ENCODE data around the gene PLEKHA4. TPM values are rescaled to one million over a fixed set of nuclear protein-coding genes. Genes with fewer than 3 reads are reported as not detected.
"Not testable (repeated sequence)": the region's sequence is repeated elsewhere in the genome, so short reads cannot be mapped to it uniquely, and the experiment has no call there.

PLEKHA4 gene
- polyA plus RNA-seq, 1 donor (not counting 4 experiments of a cell fraction or from before 2014, with no cell fraction given): 1.8 TPM

GRCh38 chr19:48877855-48878195 is 9.4 kb upstream of the PLEKHA4 start:
- no peak overlapping the region for H3K27ac ChIP-seq (ENCODE audit: control insufficient read depth, insufficient read depth, low read length)
- H3K9me3 ChIP-seq (ENCODE audit: control insufficient read depth, low read depth, low read length): no peaks in the 10 kb centered on the region
- TF ChIP-seq CTCF (optimal IDR thresholded peaks at IDR 0.05 in 1 of 3, IDR thresholded peaks at IDR 0.05 in 1 of 3, conservative IDR thresholded peaks at IDR 0.05 in 1 of 3; ENCODE audit: extremely low read depth in 1 of 3, insufficient read depth in 2 of 3, low read length in 3 of 3): no peak
- TF ChIP-seq EZH2 (IDR thresholded peaks at IDR 0.05; ENCODE audit: low read length): no peak
- H3K4me2 ChIP-seq (ENCODE audit: control insufficient read depth, extremely low read depth, insufficient read depth, low read depth, low read length): no peak overlapping the region
- no peak overlapping the region for H3K4me3 ChIP-seq (ENCODE audit: control insufficient read depth in 2 of 3, extremely low read depth in 1 of 3, insufficient read depth in 2 of 3, low read depth in 1 of 3, low read length in 3 of 3)
- no peak for FAIRE-seq
- peaks cover 2% of the 10 kb centered on the region for H3K9me1 ChIP-seq (ENCODE audit: control insufficient read depth, extremely low read depth, insufficient read depth, low read length)
- dilution Hi-C loops (cut with MboI; ENCODE audit: extremely low pct_ligation_motif_present, low sequenced_read_pairs): no loop called here
- no peak overlapping the region for H3K9ac ChIP-seq (ENCODE audit: control insufficient read depth, extremely low read depth, insufficient read depth, low read length)
- peaks cover 15% of the 10 kb centered on the region for H4K20me1 ChIP-seq (ENCODE audit: control insufficient read depth, extremely low read depth, insufficient read depth, low read length)
- H3K36me3 ChIP-seq (ENCODE audit: control insufficient read depth in 2 of 2, extremely low read depth in 1 of 2, insufficient read depth in 2 of 2, low read length in 2 of 2): peaks cover 22 to 27% of the 10 kb centered on the region in 2 experiments
- peaks cover 8% of the 10 kb centered on the region for H3K4me1 ChIP-seq (ENCODE audit: control insufficient read depth, extremely low read depth, insufficient read depth, low read length)
- H3K79me2 ChIP-seq (ENCODE audit: control insufficient read depth, insufficient read depth, low read length): peaks cover 26% of the 10 kb centered on the region
- no peak for DNase-seq (ENCODE audit: low read depth, low spot score)
- no peak overlapping the region for H2AFZ ChIP-seq (ENCODE audit: control insufficient read depth, low read length)
- no peaks in the 10 kb centered on the region for H3K27me3 ChIP-seq (ENCODE audit: control insufficient read depth, extremely low read depth, insufficient read depth, low read length)

- DNase-seq (ENCODE audit: low read depth, low spot score); H3K9me3 ChIP-seq (ENCODE audit: control insufficient read depth, low read depth, low read length); H3K9me1 ChIP-seq (ENCODE audit: control insufficient read depth, extremely low read depth, insufficient read depth, low read length); dilution Hi-C loops (cut with MboI; ENCODE audit: extremely low pct_ligation_motif_present, low sequenced_read_pairs); H3K4me1 ChIP-seq (ENCODE audit: control insufficient read depth, extremely low read depth, insufficient read depth, low read length); H2AFZ ChIP-seq (ENCODE audit: control insufficient read depth, low read length); FAIRE-seq; H3K27me3 ChIP-seq (ENCODE audit: control insufficient read depth, extremely low read depth, insufficient read depth, low read length): not testable (repeated sequence)
- peaks cover 15% of the 10 kb centered on the region for H4K20me1 ChIP-seq (ENCODE audit: control insufficient read depth, extremely low read depth, insufficient read depth, low read length)
- H3K4me2 ChIP-seq (ENCODE audit: control insufficient read depth, extremely low read depth, insufficient read depth, low read depth, low read length): peak overlapping the region; percentile 91
- peaks cover 22 to 30% of the 10 kb centered on the region in 2 experiments for H3K36me3 ChIP-seq (ENCODE audit: control insufficient read depth in 2 of 2, extremely low read depth in 1 of 2, insufficient read depth in 2 of 2, low read length in 2 of 2)
- H3K27ac ChIP-seq (ENCODE audit: control insufficient read depth, insufficient read depth, low read length): peak overlapping the region; percentile 100
- H3K79me2 ChIP-seq (ENCODE audit: control insufficient read depth, insufficient read depth, low read length): peaks cover 32% of the 10 kb centered on the region
- H3K4me3 ChIP-seq (ENCODE audit: control insufficient read depth in 2 of 3, extremely low read depth in 1 of 3, insufficient read depth in 2 of 3, low read depth in 1 of 3, low read length in 3 of 3): peak overlapping the region; percentile 99 to 100 (median 100)
- peak overlapping the region; percentile 100 for H3K9ac ChIP-seq (ENCODE audit: control insufficient read depth, extremely low read depth, insufficient read depth, low read length)
Measured at GRCh38 chr19:48876043-48876981, 7.9 kb upstream of the PLEKHA4 start.
